Measurements from ENCODE around the gene ARHGAP31.

- TF ChIP-seq CTCF (IDR thresholded peaks at IDR 0.05) (no peak), POLR2A (IDR thresholded peaks at IDR 0.05) (no peak)
Measured at GRCh38 chr3:119336823-119337222, 42.6 kb downstream of the ARHGAP31 start.
